KMS-11 (cell line): ENCODE data around the gene HECW1.

Experiments used
- H2AFZ ChIP-seq: fragments of 200-600 bp; sonication (generic); 2 replicates; pipeline ENCODE4 v1.6.1; 2016; ENCODE audit warnings: antibody characterized with exemption, mixed run types, low read depth
- H3K27ac ChIP-seq: fragments of 200-600 bp; sonication (generic); 2 replicates; pipeline ENCODE4 v1.6.1; 2016; ENCODE audit warnings: mild to moderate bottlenecking, mixed run types
- H3K27me3 ChIP-seq: fragments of 200-600 bp; sonication (generic); 2 replicates; pipeline ENCODE4 v1.6.1; 2017; ENCODE audit warnings: mild to moderate bottlenecking, low read depth, mixed run types, moderate library complexity; ENCODE audit not compliant: insufficient read depth
- H3K36me3 ChIP-seq: fragments of 200-600 bp; sonication (generic); 2 replicates; pipeline ENCODE4 v1.6.1; 2017; ENCODE audit warnings: mild to moderate bottlenecking, mixed run types; ENCODE audit not compliant: insufficient read depth
- H3K4me1 ChIP-seq: fragments of 200-600 bp; sonication (generic); 2 replicates; pipeline ENCODE4 v1.6.1; 2016; ENCODE audit warnings: mild to moderate bottlenecking, low read depth, mixed run types; ENCODE audit not compliant: poor library complexity, severe bottlenecking
- H3K4me2 ChIP-seq: fragments of 200-600 bp; sonication (generic); 2 replicates; pipeline ENCODE4 v1.7.0; 2016; ENCODE audit warnings: mild to moderate bottlenecking, mixed run types
- H3K4me3 ChIP-seq: fragments of 200-600 bp; sonication (generic); IDR thresholded peaks from 2 replicates; pipeline ENCODE4 v1.6.1; 2017; ENCODE audit warnings: low read depth, low read length, mixed read lengths; ENCODE audit not compliant: insufficient read depth
- H3K79me2 ChIP-seq: fragments of 200-600 bp; sonication (generic); 2 replicates; pipeline ENCODE4 v1.6.1; 2016; ENCODE audit warnings: low read depth, mixed run types; ENCODE audit not compliant: insufficient read depth
- H3K9ac ChIP-seq: fragments of 200-600 bp; sonication (generic); 2 replicates; pipeline ENCODE4 v1.6.1; 2016; ENCODE audit warnings: mild to moderate bottlenecking, mixed run types
- H4K20me1 ChIP-seq: fragments of 200-600 bp; sonication (generic); 2 replicates; pipeline ENCODE4 v1.6.1; 2016; ENCODE audit warnings: mild to moderate bottlenecking, mixed run types; ENCODE audit not compliant: insufficient read depth
- CTCF ChIP-seq: fragments of 200-600 bp; sonication (generic); conservative IDR thresholded peaks from 2 replicates; pipeline ENCODE4 v1.6.1; 2017; ENCODE audit warnings: low read depth, mild to moderate bottlenecking, antibody characterized with exemption, low read length, moderate library complexity, mixed read lengths

The HECW1 gene

DNA sequence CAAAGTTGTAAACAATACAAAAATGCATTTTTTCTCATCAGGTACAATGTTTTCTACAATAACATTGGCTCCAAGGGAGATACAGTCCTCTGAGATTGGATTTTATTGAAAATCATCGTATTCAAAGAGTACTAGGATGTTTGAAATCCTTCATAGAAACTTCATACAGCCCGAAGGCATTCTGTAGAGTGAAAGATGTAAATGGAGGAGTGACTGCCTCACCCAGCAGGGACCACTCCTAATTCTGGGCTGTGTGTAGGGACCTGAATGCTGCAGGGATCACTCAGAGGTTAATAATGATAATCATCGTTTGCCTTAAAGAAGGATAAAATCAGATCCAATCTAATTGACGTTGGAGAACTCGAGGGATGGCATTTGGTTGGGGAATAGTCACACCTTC, 198.6 kb downstream of the HECW1 start:
- Histone ChIP-seq H4K20me1 (no peaks in the 10 kb centered on the region), H3K9ac (no peak overlapping the region)

GRCh38 chr7:43311694-43312093, 199.2 kb downstream of the HECW1 start:
- no peak overlapping the region for H3K9ac ChIP-seq
- no peak for TF ChIP-seq CTCF
- no peaks in the 10 kb centered on the region for H3K36me3 ChIP-seq
- no peaks in the 10 kb centered on the region for H4K20me1 ChIP-seq
- no peaks in the 10 kb centered on the region for H3K27me3 ChIP-seq
- H3K79me2 ChIP-seq: no peaks in the 10 kb centered on the region
- no peak overlapping the region for H3K27ac ChIP-seq
- no peak overlapping the region for H3K4me3 ChIP-seq
- no peak overlapping the region for H2AFZ ChIP-seq
- H3K4me1 ChIP-seq: no peaks in the 10 kb centered on the region
- H3K4me2 ChIP-seq: no peak overlapping the region

More for the DNA sequence above, 198.6 kb downstream of the HECW1 start:
- no peak for TF ChIP-seq CTCF
- no peak overlapping the region for H3K4me3 ChIP-seq
- H3K4me2 ChIP-seq: no peak overlapping the region
- no peaks in the 10 kb centered on the region for H3K27me3 ChIP-seq
- H3K27ac ChIP-seq: no peak overlapping the region
- H2AFZ ChIP-seq: no peak overlapping the region
- no peaks in the 10 kb centered on the region for H3K79me2 ChIP-seq
- H3K36me3 ChIP-seq: no peaks in the 10 kb centered on the region
- H3K4me1 ChIP-seq: no peaks in the 10 kb centered on the region

GRCh38 chr7:43313628-43314378, 201.4 kb downstream of the HECW1 start:
- Histone ChIP-seq H3K4me2 (no peak overlapping the region), H3K9ac (no peak overlapping the region), H4K20me1 (no peaks in the 10 kb centered on the region), H3K79me2 (no peaks in the 10 kb centered on the region), H2AFZ (no peak overlapping the region), H3K4me3 (no peak overlapping the region), H3K36me3 (no peaks in the 10 kb centered on the region), H3K4me1 (no peaks in the 10 kb centered on the region), H3K27me3 (no peaks in the 10 kb centered on the region), H3K27ac (no peak overlapping the region)
- no peak for TF ChIP-seq CTCF

GRCh38 chr7:43314379-43315158, 202.1 kb downstream of the HECW1 start:
- Histone ChIP-seq H3K4me1 (no peaks in the 10 kb centered on the region), H3K79me2 (no peaks in the 10 kb centered on the region)
- TF ChIP-seq CTCF: no peak

More at GRCh38 chr7:43314379-43315158, 202.1 kb downstream of the HECW1 start:
- Histone ChIP-seq H3K4me2 (no peak overlapping the region), H3K4me3 (no peak overlapping the region), H4K20me1 (no peaks in the 10 kb centered on the region), H3K36me3 (no peaks in the 10 kb centered on the region), H3K27me3 (no peaks in the 10 kb centered on the region), H3K27ac (no peak overlapping the region), H2AFZ (no peak overlapping the region), H3K9ac (no peak overlapping the region)
